ENCODE data around the gene DHRS7B. TPM values are rescaled to one million over a fixed set of nuclear protein-coding genes. Genes with fewer than 3 reads are reported as not detected.
"Not testable (repeated sequence)": the region's sequence is repeated elsewhere in the genome, so short reads cannot be mapped to it uniquely, and the experiment has no call there.

DHRS7B gene
- total and polyA plus RNA-seq, 9 of the 15 experiments (the other 6 are each of a cell fraction or from before 2014, with no cell fraction given): 8.0 to 30.7 (median 14.8) TPM

DNA sequence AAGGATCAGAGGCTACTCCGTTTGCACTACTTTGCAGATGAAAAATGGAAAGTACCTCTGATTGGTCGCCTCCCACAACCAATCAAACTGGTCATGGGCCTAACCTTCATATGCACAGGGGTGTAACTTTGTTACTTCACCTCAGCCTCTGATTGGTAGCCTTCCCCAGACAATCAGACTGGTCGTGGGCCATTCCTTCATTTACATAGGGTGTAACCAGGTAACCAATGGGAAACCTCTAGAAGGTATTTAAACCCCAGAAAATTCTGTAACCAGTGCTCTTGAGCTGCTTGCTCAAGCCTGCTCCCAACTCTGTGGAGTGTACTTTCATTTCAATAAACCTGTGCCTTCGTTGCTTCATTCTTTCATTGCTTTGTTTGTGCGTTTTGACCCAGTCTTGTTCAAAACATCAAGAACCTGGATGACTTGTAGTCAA, 44.7 kb upstream of the DHRS7B start (continued):
- TF ChIP-seq MTA3 (IDR thresholded peaks at IDR 0.05; ENCODE audit: borderline replicate concordance): 0 out of 2 replicates have a peak, but pooled peaks have one; percentile 28
- TF ChIP-seq CUX1 (CRISPR knock-in tag; IDR thresholded peaks at IDR 0.05): no peak
- no peak for TF ChIP-seq SIRT6 (IDR thresholded peaks at IDR 0.05; ENCODE audit: low read depth, low read length)
- TF ChIP-seq NFYB (IDR thresholded peaks at IDR 0.05; ENCODE audit: extremely low read depth, insufficient read length): peak; percentile 62

DNA sequence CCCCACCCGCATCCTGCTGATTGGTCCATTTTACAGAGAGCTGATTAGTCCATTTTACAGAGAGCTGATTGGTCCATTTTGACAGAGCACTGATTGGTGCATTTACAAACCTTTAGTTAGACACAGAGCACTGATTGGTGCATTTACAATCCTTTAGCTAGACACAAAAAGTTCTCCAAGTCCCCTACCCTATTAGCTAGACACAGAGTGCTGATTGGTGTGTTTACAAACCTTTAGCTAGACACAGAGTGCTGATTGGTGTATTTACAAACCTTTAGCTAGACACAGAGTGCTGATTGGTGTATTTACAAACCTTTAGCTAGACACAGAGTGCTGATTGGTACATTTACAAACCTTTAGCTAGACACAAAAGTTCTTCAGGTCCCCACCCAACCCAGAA, 41.5 kb upstream of the DHRS7B start:
- H3K79me2 ChIP-seq (ENCODE audit: control insufficient read depth, insufficient read depth, low read length); H3K27me3 ChIP-seq (ENCODE audit: control insufficient read depth in 2 of 2, insufficient read depth in 2 of 2, low read length in 2 of 2); FAIRE-seq; H3K4me1 ChIP-seq (replicated peaks in 1 of 2; ENCODE audit: control insufficient read depth in 2 of 2, insufficient read depth in 2 of 2, low read length in 2 of 2); H2AFZ ChIP-seq (ENCODE audit: low read depth, low read length); H3K9me1 ChIP-seq (ENCODE audit: control insufficient read depth, insufficient read depth, low read length); ATAC-seq; H3K36me3 ChIP-seq (ENCODE audit: control insufficient read depth, insufficient read depth, low read length); H3K9ac ChIP-seq (ENCODE audit: insufficient read depth in 1 of 2, low read depth in 2 of 2, low read length in 2 of 2); CTCF ChIA-PET (ENCODE audit: low intra/inter-chr PET ratio); H3K27ac ChIP-seq (ENCODE audit: extremely low read depth, low read depth, low read length); H3K9me3 ChIP-seq (replicated peaks; ENCODE audit: control insufficient read depth, insufficient read depth, low read depth, low read length); BruUV-seq (replicated peaks); H4K20me1 ChIP-seq (replicated peaks; ENCODE audit: control insufficient read depth, insufficient read depth, low read length); H3K4me2 ChIP-seq (ENCODE audit: insufficient read depth, low read length); H3K4me3 ChIP-seq; intact Hi-C loops (cut with micrococcal nuclease); DNase-seq (ENCODE audit: extremely low read depth in 1 of 4, low spot score in 3 of 4); in situ Hi-C loops (cut with MboI): not testable (repeated sequence)
- TF ChIP-seq NFYB (IDR thresholded peaks at IDR 0.05; ENCODE audit: extremely low read depth, insufficient read length): peak; percentile 70
- POLR2A ChIA-PET: interaction anchor here (1.0 to 1.1 kb wide), 2 partner anchors 10 to 14 kb away, joined by 3 read pairs; no protein-coding TSS in a partner anchor
- 14% methylated on average over 1 of the region's 1 CpG for WGBS (ENCODE audit: insufficient coverage, low coverage, missing lambda C conversion rate)
